GM19099 (cell line): ENCODE results near the gene BAG2.

Experiments used
- POLR2A ChIP-seq: IDR thresholded peaks from 3 replicates; pipeline ENCODE4 v1.6.1; 2011; ENCODE audit warnings: low read depth; ENCODE audit not compliant: insufficient read length; ENCODE audit errors: extremely low read depth

The BAG2 gene

DNA sequence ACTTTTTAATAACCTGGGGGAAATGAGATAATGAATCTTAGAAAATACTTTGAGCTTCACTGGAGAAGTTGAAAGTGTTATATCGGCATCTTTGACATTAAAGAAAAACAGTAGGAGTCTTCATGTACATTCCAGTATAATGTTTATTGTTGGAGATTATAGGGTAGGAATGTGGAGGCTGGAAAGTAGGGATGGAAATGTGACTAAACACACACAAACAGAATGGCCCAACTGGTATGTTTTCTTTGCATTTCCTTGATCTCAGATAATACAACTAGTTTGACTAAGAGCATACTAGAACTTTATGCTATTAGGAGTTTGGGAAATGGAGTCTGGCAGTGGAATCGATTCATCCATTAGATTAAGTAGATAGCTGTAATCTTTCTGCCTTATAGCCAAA is 10.1 kb upstream of the BAG2 start:
- TF ChIP-seq POLR2A = no peak

DNA sequence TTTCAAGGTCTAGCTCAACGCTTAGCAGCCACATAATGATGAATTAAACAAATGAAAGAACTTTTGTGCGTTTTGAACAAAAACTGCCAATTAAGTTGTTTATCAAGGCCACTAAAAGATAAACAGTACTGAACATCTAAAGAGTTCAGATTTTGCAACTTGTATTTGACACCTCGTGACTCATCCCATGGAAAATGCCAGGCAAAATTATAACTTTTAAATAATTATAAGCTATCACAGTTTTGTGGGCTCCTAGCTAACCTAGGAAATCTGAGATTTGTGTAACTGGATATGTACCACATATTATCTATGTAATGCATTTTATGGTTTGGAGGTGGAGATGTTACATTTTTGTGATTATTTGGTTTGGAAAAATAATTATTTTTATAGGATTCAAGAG is 9.6 kb upstream of the BAG2 start:
- TF ChIP-seq POLR2A = no peak

DNA sequence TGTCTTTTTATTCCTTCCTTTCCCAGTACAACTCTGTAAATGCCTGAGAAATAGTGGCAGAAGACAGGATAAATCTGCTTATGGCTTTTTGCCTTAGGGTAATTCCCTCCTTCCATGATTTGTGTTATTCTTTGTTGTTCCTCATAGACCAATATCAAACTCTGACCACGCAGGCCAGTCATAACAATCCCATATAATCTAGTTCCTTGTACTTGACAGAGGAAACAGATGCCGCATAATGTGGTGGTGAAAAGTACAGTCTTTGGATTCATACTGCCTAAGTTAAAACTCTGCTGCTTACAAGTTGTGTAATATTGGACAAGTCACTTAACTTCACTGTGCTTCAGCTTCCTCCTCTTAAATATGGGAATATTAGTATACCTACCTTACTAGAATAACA is 8.2 kb upstream of the BAG2 start:
- no peak for TF ChIP-seq POLR2A

DNA sequence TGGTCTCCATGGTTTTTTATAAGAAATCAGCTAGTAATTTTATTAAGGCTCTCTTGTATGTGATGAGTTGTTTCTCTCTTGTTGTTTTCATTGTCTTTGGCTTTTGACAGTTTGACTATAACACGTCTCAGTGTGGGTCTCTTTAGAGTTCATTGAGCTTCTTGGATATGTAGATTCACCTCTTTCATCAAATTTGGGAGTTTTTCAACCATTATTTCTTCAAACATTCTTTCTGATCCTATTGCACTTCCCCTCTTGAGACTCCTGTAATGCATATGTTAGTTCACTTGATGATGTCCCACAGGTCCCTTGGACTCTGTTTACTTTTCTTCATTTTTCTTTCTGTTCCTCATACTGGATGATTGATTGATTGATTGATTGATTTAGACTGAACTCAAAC is 7.0 kb upstream of the BAG2 start:
- TF ChIP-seq POLR2A = no peak

DNA sequence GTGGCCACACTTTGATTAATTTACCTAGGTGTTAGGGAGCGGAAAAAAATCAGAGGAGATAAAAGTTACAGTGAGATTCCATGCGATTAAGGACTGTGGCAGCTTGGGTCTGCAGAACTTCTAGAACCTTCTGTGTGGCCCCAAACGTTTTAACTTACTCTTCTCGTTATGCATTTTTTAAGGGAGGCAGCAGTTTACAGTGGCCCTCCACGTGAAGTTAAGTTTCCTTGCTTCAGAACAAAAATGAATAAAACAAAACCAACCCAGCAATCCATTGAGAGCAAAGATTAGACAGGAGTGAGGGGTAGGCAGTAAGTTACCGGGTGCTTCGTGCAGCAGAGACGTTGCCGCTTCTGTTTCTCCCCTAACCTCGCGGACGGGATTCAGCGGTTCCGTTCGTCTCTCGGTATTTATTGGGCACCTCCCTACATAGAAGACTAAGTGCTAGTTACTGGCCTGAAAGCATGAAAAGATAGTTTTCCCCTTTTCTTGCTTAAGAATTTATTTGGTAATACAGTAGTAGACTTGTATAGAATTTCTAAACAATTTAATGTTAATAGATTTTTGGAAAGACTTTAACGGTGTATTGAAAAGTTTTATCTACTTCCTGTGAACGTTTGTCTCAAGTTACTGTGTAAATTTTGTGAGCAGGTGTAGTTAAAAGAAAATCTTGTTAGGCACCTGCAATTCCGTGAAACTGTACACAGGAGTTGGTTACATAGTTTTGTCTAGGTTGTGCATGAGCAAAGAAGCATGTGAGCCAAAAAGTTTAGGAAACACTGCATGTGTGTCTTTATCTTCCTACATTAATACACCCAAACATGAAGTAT is 1.1 kb downstream of the BAG2 start:
- TF ChIP-seq POLR2A = no peak

DNA sequence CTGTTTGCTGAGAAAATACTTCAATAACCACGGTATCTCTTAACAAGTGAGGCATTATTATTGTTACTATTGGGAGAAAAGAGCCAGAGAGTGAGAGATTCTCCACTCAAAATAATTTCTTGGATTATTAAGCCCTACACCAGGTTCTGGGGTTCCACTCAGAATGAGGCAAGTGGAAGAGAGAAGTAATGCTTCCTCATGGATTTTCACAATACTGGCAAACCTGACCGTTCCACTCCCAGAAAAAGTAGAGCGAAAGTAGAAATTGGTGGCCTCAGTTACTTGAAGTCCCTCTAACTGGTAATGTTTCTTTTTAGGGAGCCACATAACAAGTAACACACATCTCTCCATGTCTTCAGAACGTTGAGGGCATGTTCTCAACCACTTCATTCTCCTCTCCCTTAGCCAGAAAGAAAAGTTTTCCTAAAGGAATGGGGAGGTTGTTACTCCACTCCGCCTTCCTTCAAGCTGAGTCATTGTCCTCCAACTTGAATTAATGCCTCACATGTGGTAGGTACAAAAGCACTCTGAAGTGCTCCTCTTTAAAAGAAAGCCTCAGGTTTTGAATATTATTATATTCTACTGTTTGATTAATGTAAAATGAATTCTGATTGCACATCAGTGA is 1.9 kb downstream of the BAG2 start:
- TF ChIP-seq POLR2A = no peak

DNA sequence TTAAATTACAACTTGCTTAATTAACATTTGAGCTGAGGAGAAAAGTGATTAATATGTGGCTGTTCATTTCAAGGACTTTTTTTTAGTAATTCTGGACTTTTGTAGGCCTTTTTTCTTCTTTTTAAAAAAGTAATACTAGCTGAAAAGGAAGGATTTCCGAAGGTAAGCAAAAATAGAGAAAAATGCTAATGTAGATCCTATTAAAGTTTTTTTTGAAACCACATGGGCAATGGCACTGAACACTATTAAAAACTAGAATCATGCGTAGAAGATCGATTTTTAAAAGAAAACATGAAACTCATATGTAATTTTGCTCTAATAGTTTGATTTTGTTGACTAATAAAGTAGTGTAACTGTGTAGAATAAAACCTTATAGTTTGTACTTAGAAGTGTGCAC is 2.4 kb downstream of the BAG2 start:
- no peak for TF ChIP-seq POLR2A

DNA sequence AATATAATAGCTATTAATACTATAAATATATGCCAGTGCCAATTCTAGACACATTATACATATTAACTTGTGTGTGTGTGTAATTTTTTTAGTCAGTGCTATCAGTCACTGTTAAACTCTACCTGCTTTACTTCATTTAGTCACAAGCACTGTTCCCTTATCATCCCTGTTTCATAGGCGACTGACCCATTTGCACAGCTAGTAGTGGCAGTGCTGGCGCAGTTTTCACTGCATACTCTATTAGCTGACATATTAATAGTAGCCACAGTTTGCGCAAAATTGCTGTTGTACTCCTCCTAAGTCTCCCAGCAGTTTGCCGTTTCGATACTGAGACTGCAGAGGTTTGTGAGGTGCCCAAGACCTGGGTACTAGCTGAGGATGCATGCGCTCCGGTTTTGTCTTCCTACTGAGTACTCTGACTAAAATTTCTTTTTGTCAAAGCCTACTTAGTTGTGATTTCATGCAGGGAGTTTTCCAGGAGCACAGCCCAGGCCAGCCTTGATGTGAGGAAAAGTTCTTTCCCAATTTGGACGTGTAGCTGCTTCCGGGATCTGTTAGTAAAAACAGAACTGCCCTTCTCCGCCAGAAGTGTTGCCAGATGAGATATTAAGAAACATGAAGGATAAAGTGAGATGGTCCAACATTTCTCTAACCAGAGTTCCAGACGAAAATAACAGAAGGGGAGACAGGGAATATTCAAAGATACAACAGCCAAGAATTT is 5.6 kb downstream of the BAG2 start:
- no peak for TF ChIP-seq POLR2A

DNA sequence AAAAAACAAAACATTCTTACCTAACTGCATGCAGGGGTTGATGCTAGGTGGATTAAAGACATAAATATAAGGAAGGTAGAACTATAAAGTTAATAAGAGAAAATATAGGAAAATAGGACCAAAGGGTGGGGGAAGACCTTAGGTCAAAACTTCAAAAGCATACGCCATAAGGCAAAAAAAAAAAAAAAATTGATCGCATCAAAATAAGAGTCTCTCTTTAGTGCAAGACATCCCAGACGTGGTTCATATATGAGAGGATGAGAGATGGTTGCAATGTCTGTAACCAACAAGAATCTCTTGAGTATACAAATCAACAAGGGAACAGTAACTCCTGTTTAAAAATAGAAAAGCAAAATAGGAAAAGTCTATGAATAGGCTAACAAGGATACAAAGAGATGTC is 8.5 kb downstream of the BAG2 start:
- no peak for TF ChIP-seq POLR2A

DNA sequence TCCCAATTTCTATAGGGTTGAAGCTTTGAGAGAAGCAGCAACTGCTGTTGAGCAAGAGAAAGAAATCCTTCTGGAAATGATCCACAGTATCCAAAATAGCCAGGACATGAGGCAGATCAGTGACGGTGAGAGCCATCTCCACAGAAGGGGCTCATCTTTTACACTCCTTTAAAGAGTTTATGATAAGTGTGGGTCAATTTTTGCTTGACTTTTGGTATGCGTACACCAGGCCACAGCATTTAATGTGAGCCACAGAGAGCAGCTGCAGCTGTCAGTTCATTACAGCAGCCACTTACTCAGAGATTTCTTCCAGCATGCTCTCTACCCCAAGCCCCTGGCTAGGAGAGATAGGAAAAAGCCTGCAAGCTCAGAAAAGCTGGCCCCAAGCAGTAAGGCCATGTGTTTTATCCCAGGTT is 9.9 kb downstream of the BAG2 start:
- no peak for TF ChIP-seq POLR2A

DNA sequence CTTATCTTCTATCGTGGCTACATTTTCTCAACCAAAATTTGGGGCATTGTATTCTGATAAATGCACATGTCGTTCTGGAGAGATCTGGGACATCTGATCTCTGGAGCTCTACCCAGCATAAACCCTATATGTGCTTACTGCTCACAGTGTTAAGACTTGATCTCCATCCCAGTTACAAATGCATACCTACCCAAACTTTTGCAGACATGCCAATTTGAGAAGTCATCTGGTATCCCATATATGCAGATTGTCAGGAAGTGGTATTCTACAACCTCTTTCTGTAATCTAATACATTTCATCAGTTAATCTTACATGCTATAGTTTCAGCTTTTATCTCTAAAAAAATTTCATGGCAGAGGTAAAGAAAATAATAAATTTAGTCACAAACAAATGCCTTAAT is 11.2 kb downstream of the BAG2 start:
- no peak for TF ChIP-seq POLR2A

DNA sequence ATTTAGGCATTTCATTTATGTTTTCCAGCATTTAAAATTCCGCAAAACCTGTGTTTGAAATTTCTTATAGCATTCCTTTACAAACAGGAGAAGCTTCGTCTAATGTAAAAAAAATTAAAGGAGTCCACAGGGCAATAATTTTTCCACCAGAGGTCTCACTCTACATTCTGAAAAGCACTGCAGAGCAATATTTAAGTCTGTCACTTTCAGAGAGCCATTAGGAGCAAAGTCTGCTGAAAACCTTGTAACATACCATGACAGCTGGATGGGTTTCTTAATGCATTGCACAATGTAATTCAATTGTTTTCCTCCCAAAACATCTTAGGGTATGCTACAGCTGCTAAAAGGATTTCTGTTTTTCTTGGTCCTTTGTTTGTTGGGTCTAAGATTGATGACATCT is 18.0 kb downstream of the BAG2 start:
- no peak for TF ChIP-seq POLR2A

DNA sequence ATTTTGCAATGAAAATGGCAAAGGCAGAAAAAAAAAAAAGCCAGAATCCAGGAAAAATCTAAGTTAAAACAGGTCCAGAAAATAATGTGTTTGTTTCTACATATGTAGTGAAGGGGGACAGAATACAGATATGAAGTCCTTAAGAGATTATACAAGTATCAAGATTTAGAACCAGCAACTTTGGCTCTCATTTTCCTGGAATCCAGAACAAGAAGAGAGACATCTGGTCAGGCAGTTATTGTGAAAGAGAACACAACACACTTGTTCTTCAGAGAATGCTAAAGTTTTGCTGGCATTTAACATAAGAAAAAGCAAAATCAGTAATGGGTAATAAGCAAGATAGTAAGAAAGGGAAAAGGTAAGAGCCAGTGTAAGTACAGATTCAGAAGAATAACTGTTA is 21.1 kb downstream of the BAG2 start:
- no peak for TF ChIP-seq POLR2A

DNA sequence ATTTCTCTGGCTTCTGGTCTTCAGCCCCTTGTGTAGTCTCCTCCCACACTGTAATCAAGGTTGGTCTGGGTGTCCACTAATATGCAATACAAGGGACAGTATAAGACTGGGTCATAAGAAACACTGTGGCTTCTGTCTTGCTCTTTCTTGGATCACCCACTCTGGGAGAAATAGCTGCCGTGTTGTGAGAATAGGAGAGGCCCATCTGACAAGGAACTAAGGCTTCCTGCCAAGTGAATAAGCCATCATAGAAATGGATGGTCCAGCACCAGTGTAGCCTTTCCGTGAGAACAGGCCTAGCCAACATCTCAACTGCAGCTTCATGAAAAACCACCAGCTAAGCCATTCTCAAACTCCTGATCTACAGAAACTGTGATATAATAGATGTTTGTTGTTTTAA is 23.3 kb downstream of the BAG2 start:
- no peak for TF ChIP-seq POLR2A

DNA sequence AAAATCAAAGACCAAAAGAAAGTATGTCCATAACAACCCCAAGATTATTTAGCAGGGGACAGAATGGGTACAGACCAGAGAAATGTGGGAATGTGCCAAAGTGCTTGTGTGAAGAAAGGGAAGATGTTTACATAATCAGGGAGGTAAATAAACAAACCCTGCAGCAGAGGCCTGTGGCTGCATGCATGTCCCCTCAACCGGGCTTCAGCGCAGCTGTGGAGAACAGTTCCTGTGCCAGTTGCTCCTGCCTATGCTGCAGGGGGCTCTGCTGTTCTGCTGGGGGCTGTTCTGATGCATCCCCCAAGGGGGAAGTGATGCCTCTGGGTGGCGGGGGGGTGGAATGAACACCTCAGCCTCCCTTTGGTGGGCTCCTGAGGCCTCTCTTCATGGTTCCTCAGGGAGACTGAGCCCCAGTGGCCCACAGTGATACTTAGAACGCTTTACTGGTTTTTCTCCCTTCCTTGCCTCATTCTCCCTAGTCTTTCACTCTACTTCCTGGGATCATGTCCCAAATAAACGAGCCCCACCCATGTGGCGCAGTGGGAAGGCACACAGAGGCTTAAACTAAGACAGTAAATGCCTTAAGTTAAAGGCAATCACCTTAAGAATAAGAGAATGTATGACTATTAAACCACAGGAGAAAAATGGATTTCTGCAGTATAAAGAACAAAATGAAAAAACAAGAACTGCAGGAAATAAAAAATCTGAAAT is 27.0 kb downstream of the BAG2 start:
- TF ChIP-seq POLR2A = no peak
